Fibroblast of pulmonary artery (primary cell): ENCODE results near the gene ARID4A.

Experiments used
- DNase-seq: peaks from one replicate; pipeline ENCODE4 v3.0.0-alpha.2; 2010; ENCODE audit warnings: low read depth
- H3K4me3 ChIP-seq: replicated peaks from 2 replicates; pipeline ENCODE4 v1.5.1; 2011; ENCODE audit warnings: low read depth, mild to moderate bottlenecking, control low read depth, low read length, moderate library complexity
- TF ChIP-seq, protein P1 (sequence below): IDR thresholded peaks from 2 replicates; pipeline ENCODE4 v1.5.1; 2011; ENCODE audit warnings: mild to moderate bottlenecking, control low read depth, low read length, inconsistent platforms; ENCODE audit errors: missing control alignments

The ARID4A gene

DNA sequence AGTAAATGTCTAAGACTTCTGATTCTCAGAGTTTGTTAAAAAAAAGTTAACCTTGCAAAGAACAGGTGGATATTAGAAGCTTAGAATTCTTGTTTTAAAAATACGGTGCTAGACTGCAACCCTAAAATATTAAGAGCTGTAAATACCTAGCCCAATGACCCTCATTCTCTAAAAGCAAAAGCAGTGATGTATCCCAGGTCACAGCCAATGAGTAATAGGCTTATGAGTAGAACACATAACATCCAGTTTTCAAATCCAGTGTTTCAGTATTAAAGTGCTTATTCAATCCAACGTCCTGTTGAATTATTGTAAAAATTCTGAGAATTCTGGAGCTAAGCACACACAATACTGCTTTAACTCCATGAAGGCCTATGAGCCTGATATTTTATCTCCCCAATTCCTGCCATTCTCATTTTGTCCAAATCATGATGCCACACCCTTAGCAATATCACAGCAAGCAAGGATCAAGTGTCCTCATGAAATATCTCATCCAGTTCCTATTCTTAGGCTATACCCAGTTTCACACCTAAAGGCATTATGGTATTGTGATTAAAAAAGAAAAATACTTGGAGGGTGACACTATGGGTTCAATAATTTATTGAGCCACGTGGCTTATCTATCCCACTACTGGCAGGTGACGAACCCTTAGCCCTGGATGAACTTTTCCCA is 15.3 kb upstream of the ARID4A start:
- no peak for DNase-seq
- H3K4me3 ChIP-seq: no peak overlapping the region
- TF ChIP-seq, protein P1, sequence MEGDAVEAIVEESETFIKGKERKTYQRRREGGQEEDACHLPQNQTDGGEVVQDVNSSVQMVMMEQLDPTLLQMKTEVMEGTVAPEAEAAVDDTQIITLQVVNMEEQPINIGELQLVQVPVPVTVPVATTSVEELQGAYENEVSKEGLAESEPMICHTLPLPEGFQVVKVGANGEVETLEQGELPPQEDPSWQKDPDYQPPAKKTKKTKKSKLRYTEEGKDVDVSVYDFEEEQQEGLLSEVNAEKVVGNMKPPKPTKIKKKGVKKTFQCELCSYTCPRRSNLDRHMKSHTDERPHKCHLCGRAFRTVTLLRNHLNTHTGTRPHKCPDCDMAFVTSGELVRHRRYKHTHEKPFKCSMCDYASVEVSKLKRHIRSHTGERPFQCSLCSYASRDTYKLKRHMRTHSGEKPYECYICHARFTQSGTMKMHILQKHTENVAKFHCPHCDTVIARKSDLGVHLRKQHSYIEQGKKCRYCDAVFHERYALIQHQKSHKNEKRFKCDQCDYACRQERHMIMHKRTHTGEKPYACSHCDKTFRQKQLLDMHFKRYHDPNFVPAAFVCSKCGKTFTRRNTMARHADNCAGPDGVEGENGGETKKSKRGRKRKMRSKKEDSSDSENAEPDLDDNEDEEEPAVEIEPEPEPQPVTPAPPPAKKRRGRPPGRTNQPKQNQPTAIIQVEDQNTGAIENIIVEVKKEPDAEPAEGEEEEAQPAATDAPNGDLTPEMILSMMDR: no peak

DNA sequence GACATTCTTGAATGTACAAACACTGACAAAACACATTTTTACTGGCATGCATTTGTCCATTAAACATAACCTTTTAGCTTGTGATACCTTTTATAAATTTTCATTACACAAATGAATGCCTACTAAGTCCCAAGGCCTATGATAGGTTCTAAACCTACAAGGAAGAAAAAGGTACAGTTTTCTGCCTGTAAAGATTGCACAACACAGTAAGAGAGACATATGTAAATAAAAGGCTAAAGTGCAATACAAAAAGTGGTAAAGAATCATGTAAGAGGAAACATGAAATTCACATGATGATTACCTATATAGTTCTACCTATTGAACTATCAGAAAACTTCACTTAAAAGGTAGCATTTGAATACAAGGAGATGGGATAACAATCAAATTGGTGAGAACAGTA is 14.6 kb upstream of the ARID4A start:
- H3K4me3 ChIP-seq: no peak overlapping the region
- DNase-seq: no peak
- TF ChIP-seq, protein P1: no peak

DNA sequence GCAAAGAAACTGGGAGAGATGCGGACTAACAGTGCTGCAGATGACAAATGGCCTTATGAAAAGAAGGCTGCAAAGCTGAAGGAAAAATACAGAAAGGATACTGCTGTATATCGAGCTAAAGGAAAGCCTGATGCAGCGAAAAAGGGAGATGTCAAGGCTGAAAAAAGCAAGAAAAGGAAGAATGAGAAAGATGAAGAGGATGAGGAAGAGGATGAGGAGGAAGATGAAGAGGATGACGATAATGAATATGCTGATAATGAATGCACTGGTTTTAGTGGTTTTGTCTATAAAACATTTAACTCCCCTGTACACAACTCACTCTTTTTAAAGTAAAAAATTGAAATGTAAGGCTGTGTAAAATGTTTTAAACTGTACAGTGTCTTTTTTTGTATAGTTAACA is 13.2 kb upstream of the ARID4A start:
- no peak for DNase-seq
- no peak overlapping the region for H3K4me3 ChIP-seq
- TF ChIP-seq, protein P1: no peak

DNA sequence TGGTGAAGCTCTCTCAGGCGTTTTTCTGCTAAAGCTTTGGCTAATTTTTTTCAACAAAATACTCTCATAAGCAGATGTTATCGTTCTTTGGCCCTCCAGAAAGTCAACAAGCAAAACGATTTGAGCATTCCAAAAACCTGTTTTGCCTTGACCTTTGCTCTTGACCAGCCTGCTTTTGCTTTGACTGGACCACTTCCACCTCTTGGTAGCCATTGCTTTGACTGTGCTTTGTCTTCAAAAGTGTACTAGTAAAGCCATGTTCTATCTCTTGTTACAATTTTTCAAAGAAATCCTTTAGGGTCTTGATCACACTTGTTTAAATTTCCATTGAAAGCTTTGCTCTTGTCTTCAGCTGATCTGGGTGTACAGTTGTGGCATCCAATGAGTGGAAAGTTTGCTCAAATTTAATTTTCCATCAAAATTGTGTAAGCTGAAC is 10.7 kb upstream of the ARID4A start:
- TF ChIP-seq, protein P1: no peak
- DNase-seq: no peak
- no peak overlapping the region for H3K4me3 ChIP-seq

DNA sequence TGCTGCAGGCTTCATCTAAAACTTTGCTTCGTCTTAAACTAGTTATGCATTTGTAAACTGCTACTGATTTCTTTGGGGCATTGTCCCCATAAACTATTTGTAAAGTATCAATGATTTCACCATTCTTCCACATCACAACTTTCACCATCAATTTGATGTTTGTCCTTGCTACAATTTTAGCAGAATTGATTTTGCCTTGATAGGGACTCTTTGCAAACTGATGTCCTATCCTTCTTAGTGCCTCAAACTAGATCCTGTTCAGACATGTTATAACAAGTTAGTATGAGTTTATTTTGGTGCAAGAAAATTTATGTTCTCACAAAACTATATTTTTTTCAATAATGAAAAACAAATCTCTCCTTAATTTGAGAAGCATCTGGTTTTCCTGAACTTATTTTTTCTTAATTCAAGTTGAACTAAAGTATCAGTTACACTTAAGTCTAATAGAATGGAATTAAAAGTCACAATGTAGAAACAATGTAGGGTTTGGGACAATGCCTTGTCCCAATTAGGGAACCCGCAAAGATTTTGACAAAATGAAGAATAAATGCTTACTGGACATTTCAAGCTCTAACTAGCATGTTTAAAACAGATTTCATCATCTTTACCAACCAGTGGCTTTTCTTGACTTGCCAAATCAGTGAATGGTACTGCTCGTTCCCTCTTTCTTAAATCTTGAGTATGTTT is 10.1 kb upstream of the ARID4A start:
- TF ChIP-seq, protein P1: no peak
- no peak for DNase-seq
- H3K4me3 ChIP-seq: no peak overlapping the region

DNA sequence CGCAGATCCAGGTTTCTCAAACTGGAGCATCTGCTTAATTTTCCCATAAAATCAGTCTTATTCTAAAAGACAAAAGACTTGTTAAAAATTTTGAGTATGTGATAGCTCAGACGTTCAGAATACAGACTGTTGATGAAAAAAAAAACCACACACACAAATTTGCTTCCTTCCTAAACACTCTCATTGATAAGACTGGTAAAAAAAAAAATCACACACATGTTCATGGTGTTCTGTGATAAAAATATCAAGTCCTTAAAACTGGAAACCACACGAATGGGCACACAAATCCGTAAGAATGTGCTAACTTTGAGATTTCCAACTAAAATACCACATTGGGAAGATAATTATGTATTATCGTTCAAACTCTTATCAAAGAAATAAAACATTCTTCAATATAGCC is 6.7 kb upstream of the ARID4A start:
- TF ChIP-seq, protein P1: no peak
- no peak for DNase-seq
- H3K4me3 ChIP-seq: no peak overlapping the region
